Measurements from ENCODE around the gene IL12A. TPM values are rescaled to one million over a fixed set of nuclear protein-coding genes. Genes with fewer than 3 reads are reported as not detected.

The IL12A gene
- total RNA-seq, 1 donor: 1.1 TPM

DNA sequence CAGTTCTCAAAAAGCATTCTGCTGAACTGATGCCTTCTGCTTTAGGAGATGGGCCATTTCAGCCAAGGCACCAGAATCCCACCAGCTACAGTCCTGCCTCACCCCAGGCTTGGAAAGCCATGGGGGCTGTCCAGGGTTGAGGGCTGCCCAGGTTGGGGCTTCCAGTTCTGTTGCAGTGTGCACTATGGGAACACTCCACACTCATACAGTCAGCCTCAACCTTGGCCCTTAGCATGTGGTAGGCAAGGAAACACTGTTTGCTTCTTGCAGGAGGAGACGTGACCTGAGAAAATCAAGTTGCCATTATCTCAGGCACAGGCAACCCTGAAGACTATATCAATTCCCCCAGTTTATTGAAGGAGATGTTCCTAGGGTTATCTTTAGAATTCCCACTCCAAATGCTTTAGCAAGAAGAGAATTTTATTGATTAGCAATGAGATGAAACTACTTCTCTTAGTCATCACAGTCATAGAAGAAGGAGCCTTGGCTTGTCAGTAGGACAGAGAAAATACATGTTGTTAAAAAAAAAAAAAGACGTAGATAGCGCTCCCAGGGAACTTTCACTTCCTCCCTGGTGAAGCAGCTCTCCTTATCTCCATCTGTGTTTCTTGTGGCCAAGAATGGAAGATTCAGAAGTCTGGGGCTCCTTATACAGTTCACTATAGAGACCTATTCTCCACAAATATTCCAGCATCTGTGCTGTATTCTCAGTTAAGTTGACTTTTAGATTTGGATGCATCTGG, 38.3 kb upstream of the IL12A start:
- DNase-seq (ENCODE audit: low read depth): no peak
- TF ChIP-seq, protein P1, sequence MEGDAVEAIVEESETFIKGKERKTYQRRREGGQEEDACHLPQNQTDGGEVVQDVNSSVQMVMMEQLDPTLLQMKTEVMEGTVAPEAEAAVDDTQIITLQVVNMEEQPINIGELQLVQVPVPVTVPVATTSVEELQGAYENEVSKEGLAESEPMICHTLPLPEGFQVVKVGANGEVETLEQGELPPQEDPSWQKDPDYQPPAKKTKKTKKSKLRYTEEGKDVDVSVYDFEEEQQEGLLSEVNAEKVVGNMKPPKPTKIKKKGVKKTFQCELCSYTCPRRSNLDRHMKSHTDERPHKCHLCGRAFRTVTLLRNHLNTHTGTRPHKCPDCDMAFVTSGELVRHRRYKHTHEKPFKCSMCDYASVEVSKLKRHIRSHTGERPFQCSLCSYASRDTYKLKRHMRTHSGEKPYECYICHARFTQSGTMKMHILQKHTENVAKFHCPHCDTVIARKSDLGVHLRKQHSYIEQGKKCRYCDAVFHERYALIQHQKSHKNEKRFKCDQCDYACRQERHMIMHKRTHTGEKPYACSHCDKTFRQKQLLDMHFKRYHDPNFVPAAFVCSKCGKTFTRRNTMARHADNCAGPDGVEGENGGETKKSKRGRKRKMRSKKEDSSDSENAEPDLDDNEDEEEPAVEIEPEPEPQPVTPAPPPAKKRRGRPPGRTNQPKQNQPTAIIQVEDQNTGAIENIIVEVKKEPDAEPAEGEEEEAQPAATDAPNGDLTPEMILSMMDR (IDR thresholded peaks at IDR 0.05; ENCODE audit: insufficient read depth, low read length): no peak
- H3K4me3 ChIP-seq (ENCODE audit: low read depth, low read length): no peak overlapping the region

DNA sequence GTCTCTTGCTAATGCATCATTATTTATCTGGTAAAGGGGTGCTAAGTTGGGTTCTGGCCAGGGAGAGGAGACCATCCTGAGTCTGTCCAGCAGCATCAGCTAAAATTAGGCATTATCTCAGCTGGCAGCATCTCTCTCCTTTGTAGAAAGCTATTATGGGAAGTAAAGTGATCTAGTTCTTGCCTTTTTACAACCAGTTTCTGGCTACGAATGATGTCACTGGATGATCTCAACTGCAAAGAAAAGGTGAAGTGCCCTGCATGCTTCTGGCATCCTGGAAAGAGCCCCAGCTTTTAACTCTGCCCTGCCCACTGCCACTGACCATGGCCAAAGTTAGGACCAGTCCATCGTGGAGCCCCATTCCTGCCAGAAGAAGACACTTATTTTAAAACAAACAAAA, 37.1 kb upstream of the IL12A start:
- TF ChIP-seq, protein P1 (IDR thresholded peaks at IDR 0.05; ENCODE audit: insufficient read depth, low read length): no peak
- H3K4me3 ChIP-seq (ENCODE audit: low read depth, low read length): no peak overlapping the region
- no peak for DNase-seq (ENCODE audit: low read depth)

- no peak for DNase-seq (ENCODE audit: low read depth)
- TF ChIP-seq, protein P1 (IDR thresholded peaks at IDR 0.05; ENCODE audit: insufficient read depth, low read length): no peak
- H3K4me3 ChIP-seq (ENCODE audit: low read depth, low read length): no peak overlapping the region
Measured at GRCh38 chr3:159953325-159954085, 35.1 kb upstream of the IL12A start.

- DNase-seq (ENCODE audit: low read depth): no peak
- no peak overlapping the region for H3K4me3 ChIP-seq (ENCODE audit: low read depth, low read length)
- TF ChIP-seq, protein P1 (IDR thresholded peaks at IDR 0.05; ENCODE audit: insufficient read depth, low read length): no peak
Measured at GRCh38 chr3:159960188-159961148, 28.2 kb upstream of the IL12A start.

- peak; percentile 78 for DNase-seq (ENCODE audit: low read depth)
- TF ChIP-seq, protein P1 (IDR thresholded peaks at IDR 0.05; ENCODE audit: insufficient read depth, low read length): no peak
- H3K4me3 ChIP-seq (ENCODE audit: low read depth, low read length): no peak overlapping the region
Measured at GRCh38 chr3:159964166-159964973, 24.3 kb upstream of the IL12A start.

GRCh38 chr3:159971311-159971710, 17.3 kb upstream of the IL12A start:
- TF ChIP-seq, protein P1 (IDR thresholded peaks at IDR 0.05; ENCODE audit: insufficient read depth, low read length): no peak
- H3K4me3 ChIP-seq (ENCODE audit: low read depth, low read length): no peak overlapping the region
- DNase-seq (ENCODE audit: low read depth): no peak
